HG03575 (cell line): ENCODE measurements around the gene HELZ.
"Not testable (repeated sequence)": the region's sequence is repeated elsewhere in the genome, so short reads cannot be mapped to it uniquely, and the experiment has no call there.

Experiments used
- ATAC-seq: cut with Tn5 transposase; IDR thresholded peaks from one replicate; pipeline ENCODE4 v1.9.1; 2021; ENCODE audit not compliant: unreplicated experiment, insufficient number of reproducible peaks, low FRiP score; ENCODE audit errors: extremely low read depth

HELZ gene

GRCh38 chr17:67270416-67270815, 25.4 kb upstream of the HELZ start:
- no peak for ATAC-seq

- no peak for ATAC-seq
These were observed 21.5 kb upstream of the HELZ start for GRCh38 chr17:67266496-67266895.

- ATAC-seq = no peak
These were observed 20.5 kb upstream of the HELZ start for GRCh38 chr17:67265436-67266019.

- ATAC-seq = no peak
These were observed 17.6 kb upstream of the HELZ start for GRCh38 chr17:67262435-67263117.

GRCh38 chr17:67260170-67260987, 15.4 kb upstream of the HELZ start:
- ATAC-seq = no peak

GRCh38 chr17:67258821-67259468, 13.9 kb upstream of the HELZ start:
- ATAC-seq = no peak

- ATAC-seq = no peak
These were observed 11.2 kb upstream of the HELZ start for GRCh38 chr17:67256075-67256732.

- ATAC-seq = no peak
These were observed 8.4 kb upstream of the HELZ start for GRCh38 chr17:67253384-67253783.

GRCh38 chr17:67251586-67251985, 6.6 kb upstream of the HELZ start:
- ATAC-seq = not testable (repeated sequence)

- ATAC-seq = no peak
These were observed 3.3 kb upstream of the HELZ start for GRCh38 chr17:67248291-67248690.

- no peak for ATAC-seq
These were observed 2.5 kb upstream of the HELZ start for GRCh38 chr17:67247416-67247900.

- no peak for ATAC-seq
These were observed 1.8 kb upstream of the HELZ start for GRCh38 chr17:67246653-67247415.

- ATAC-seq = no peak
These were observed 1.3 kb upstream of the HELZ start for GRCh38 chr17:67246403-67246652.

- ATAC-seq = no peak
These were observed 852 bp upstream of the HELZ start for GRCh38 chr17:67245694-67246402.

GRCh38 chr17:67244431-67245072, 444 bp downstream of the HELZ start:
- ATAC-seq = no peak

GRCh38 chr17:67243284-67243683, 1.7 kb downstream of the HELZ start:
- ATAC-seq = no peak

GRCh38 chr17:67241719-67242341, 3.2 kb downstream of the HELZ start:
- ATAC-seq = no peak
